Endothelial cell of umbilical vein (primary cell): ENCODE measurements around the gene KIRREL1. TPM values are rescaled to one million over a fixed set of nuclear protein-coding genes. Genes with fewer than 3 reads are reported as not detected.

ENCODE experiments used
- BruUV-seq: library from RNA; stranded (reverse); fragments of 400-500 nt; replicated peaks from 2 replicates; lab custom pipeline; 2021; lab: Mats Ljungman, UMichigan
- CTCF ChIA-PET: fragments of 300-600, 350-600 bp; sonication (Branson Sonifier 250); formaldehyde crosslinking; loops from one replicate; lab custom pipeline; 2021; ENCODE audit warnings: antibody characterized with exemption, inconsistent platforms; lab: Charles Lee
- POLR2A ChIA-PET: fragments of 300-600, 350-600 bp; sonication (Branson Sonifier 250); formaldehyde crosslinking; loops from one replicate; lab custom pipeline; 2021; ENCODE audit warnings: antibody characterized with exemption, inconsistent platforms; lab: Charles Lee
- DNase-seq: peaks from one replicate; pipeline ENCODE4 v3.0.0-alpha.2; 2011; ENCODE audit warnings: low read depth, low spot score
- FAIRE-seq: peaks from 2 replicates; lab custom pipeline; 2011; peaks lifted over from hg19 to GRCh38; lab: Jason Lieb, UNC
- H2AFZ ChIP-seq: 2 replicates; pipeline ENCODE4 v1.6.0; 2012; ENCODE audit warnings: low read depth, low read length, control low read depth, inconsistent platforms
- H3K27ac ChIP-seq: 2 replicates; pipeline ENCODE4 v1.5.1; 2011; ENCODE audit warnings: low read depth, mild to moderate bottlenecking, control low read depth, low read length, moderate library complexity; ENCODE audit not compliant: insufficient read depth
- H3K27me3 ChIP-seq, 2 experiments: 2 replicates each; pipeline versions ENCODE4 v1.6.0 to v1.6.1; 2011; ENCODE audit warnings: low read length in 2 of 2, mixed read lengths in 1 of 2; ENCODE audit not compliant: control insufficient read depth in 2 of 2, insufficient read depth in 2 of 2
- H3K36me3 ChIP-seq, 2 experiments: 2 replicates in 1 of 2; 3 replicates in 1 of 2; pipeline ENCODE4 v1.5.1; 2011; ENCODE audit warnings: low read length in 2 of 2, mild to moderate bottlenecking in 1 of 2, moderate library complexity in 1 of 2; ENCODE audit not compliant: control insufficient read depth in 2 of 2, insufficient read depth in 2 of 2; ENCODE audit errors: extremely low read depth in 1 of 2
- H3K4me1 ChIP-seq: 3 replicates; pipeline ENCODE4 v1.5.1; 2011; ENCODE audit warnings: mild to moderate bottlenecking, low read length; ENCODE audit not compliant: control insufficient read depth, insufficient read depth; ENCODE audit errors: extremely low read depth
- H3K4me2 ChIP-seq: 2 replicates; pipeline ENCODE4 v1.6.1; 2011; ENCODE audit warnings: low read length, control low read depth, mixed read lengths; ENCODE audit not compliant: insufficient read depth
- H3K4me3 ChIP-seq, 3 experiments: fragments of 200-600 bp in 1 of 3; sonication (generic), shearing (Covaris generic) in 1 of 3; replicated peaks in 1 of 3; 2 replicates each; pipeline ENCODE4 v1.5.1; 2011 to 2016; ENCODE audit warnings: control low read depth in 3 of 3, low read length in 3 of 3, mild to moderate bottlenecking in 2 of 3, inconsistent platforms in 1 of 3, low read depth in 1 of 3, moderate library complexity in 1 of 3; ENCODE audit not compliant: insufficient read depth in 1 of 3
- H3K79me2 ChIP-seq: 2 replicates; pipeline ENCODE4 v1.6.0; 2012; ENCODE audit warnings: low read length, inconsistent platforms; ENCODE audit not compliant: control insufficient read depth, insufficient read depth
- H3K9ac ChIP-seq: replicated peaks from 2 replicates; pipeline ENCODE3; 2011; ENCODE audit warnings: low read length, control low read depth; ENCODE audit not compliant: insufficient read depth; ENCODE audit errors: extremely low read depth
- H3K9me1 ChIP-seq: replicated peaks from 3 replicates; pipeline ENCODE4 v1.6.0; 2011; ENCODE audit warnings: mild to moderate bottlenecking, low read length; ENCODE audit not compliant: control insufficient read depth, insufficient read depth; ENCODE audit errors: extremely low read depth
- H3K9me3 ChIP-seq: replicated peaks from 2 replicates; pipeline ENCODE4 v1.5.1; 2012; ENCODE audit warnings: low read length, inconsistent platforms; ENCODE audit not compliant: control insufficient read depth, insufficient read depth
- H4K20me1 ChIP-seq: replicated peaks from 2 replicates; pipeline ENCODE3; 2011; ENCODE audit warnings: mild to moderate bottlenecking, low read length; ENCODE audit not compliant: control insufficient read depth, insufficient read depth; ENCODE audit errors: extremely low read depth
- CTCF ChIP-seq, 2 donors: IDR thresholded peaks; 1 replicate in 1 of 2; 2 replicates in 1 of 2; pipeline ENCODE4 v1.5.1; 2011; ENCODE audit warnings: low read length in 2 of 2, mild to moderate bottlenecking in 2 of 2, moderate library complexity in 2 of 2, control low read depth in 1 of 2, inconsistent platforms in 1 of 2, low read depth in 1 of 2; ENCODE audit not compliant: insufficient read depth in 1 of 2; ENCODE audit errors: extremely low read depth in 1 of 2
- EZH2 ChIP-seq: IDR thresholded peaks from 2 replicates; pipeline ENCODE4 v1.6.1; 2012; ENCODE audit warnings: borderline replicate concordance, low read depth, mild to moderate bottlenecking, moderate library complexity, low read length, inconsistent platforms; ENCODE audit not compliant: severe bottlenecking
- FOS ChIP-seq: IDR thresholded peaks from 2 replicates; pipeline ENCODE4 v1.6.1; 2011; ENCODE audit warnings: mild to moderate bottlenecking, low read length, moderate library complexity, borderline replicate concordance; ENCODE audit not compliant: insufficient read depth
- GATA2 ChIP-seq: IDR thresholded peaks from 2 replicates; pipeline ENCODE4 v1.7.0; 2011; ENCODE audit warnings: low read depth, mild to moderate bottlenecking, moderate library complexity, mixed read lengths, low read length; ENCODE audit not compliant: insufficient read length, insufficient read depth
- JUN ChIP-seq: IDR thresholded peaks from 2 replicates; pipeline ENCODE4 v1.6.1; 2011; ENCODE audit warnings: borderline replicate concordance, low read depth; ENCODE audit not compliant: insufficient read length, insufficient read depth
- MAX ChIP-seq: IDR thresholded peaks from 2 replicates; pipeline ENCODE4 v1.6.1; 2011; ENCODE audit not compliant: insufficient read depth, insufficient read length
- MYC ChIP-seq: IDR thresholded peaks from one replicate; pipeline ENCODE4 v1.6.1; 2011; ENCODE audit warnings: mild to moderate bottlenecking, low read depth, low read length
- POLR2A ChIP-seq: IDR thresholded peaks from 2 replicates; pipeline ENCODE4 v1.6.1; 2012; ENCODE audit warnings: low read depth, mild to moderate bottlenecking, control low read depth, low read length
- POLR2AphosphoS5 ChIP-seq: IDR thresholded peaks from 2 replicates; pipeline ENCODE4 v1.6.1; 2012; ENCODE audit warnings: low read depth, mild to moderate bottlenecking, control low read depth, low read length, moderate library complexity; ENCODE audit not compliant: insufficient read depth
- dilution Hi-C: fragments of 300-500 bp; cut with MboI; formaldehyde crosslinking; loops from one replicate; pipeline ENCODE4 v1.15.0; 2019; ENCODE audit warnings: low sequenced_read_pairs; ENCODE audit not compliant: extremely low pct_ligation_motif_present
- intact Hi-C: fragments of 100-400 bp; cut with micrococcal nuclease; formaldehyde crosslinking; loops from one replicate; pipeline ENCODE4 v1.10.0; 2022
- polyA plus RNA-seq, 4 experiments: library from polyadenylated mRNA; depleted of rRNA in 3 of 4; stranded (reverse) in 3 of 4; unstranded in 1 of 4; fragments of >200 nt; gene quantifications; 2 replicates each; pipeline versions ENCODE4 v1.2.1 to v1.2.3, GENCODE V29; 2011 to 2012; ENCODE audit warnings: missing spikeins in 1 of 4
- total RNA-seq: library from RNA; stranded (reverse); gene quantifications from 2 replicates; pipeline ENCODE4 v1.2.3, GENCODE V29; 2021

KIRREL1 gene
- total and polyA plus RNA-seq, 2 donors (not counting 3 experiments of a cell fraction or from before 2014, with no cell fraction given), result 35.6 to 57.6 TPM

DNA sequence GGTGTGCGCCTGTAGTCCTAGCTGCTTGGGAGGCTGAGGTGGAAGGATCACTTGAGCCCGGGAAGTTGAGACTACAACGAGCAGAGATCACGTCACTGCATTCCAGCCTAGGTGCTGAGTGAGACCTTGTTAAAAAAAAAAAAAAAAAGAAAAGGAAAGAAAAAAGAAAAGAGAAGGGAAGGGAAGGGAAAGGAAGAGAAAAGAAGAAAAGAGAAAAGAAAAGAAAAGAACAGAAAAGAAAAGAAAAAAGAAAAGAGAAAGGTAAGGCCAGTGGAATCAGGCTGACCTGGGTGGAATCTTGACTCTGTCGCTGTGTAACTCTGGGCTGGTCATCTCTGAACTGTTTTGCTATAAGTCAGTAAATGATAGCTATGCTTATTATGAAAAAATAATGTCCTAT is 33.7 kb upstream of the KIRREL1 start:
- Histone ChIP-seq H3K79me2 (no peaks in the 10 kb centered on the region), H4K20me1 (no peaks in the 10 kb centered on the region), H3K4me2 (no peak overlapping the region), H3K9ac (no peak overlapping the region), H3K9me1 (no peaks in the 10 kb centered on the region), H3K4me1 (no peaks in the 10 kb centered on the region), H2AFZ (no peak overlapping the region), H3K27me3 (peaks cover 22 to 24% of the 10 kb centered on the region in 2 experiments), H3K4me3 (no peak overlapping the region), H3K27ac (no peak overlapping the region), H3K36me3 (no peaks in the 10 kb centered on the region), H3K9me3 (no peaks in the 10 kb centered on the region)
- TF ChIP-seq FOS (no peak), EZH2 (no peak)
- CTCF ChIA-PET, result interaction anchor here (1.2 to 10.3 kb wide), 4 partner anchors 154 to 379 kb away, joined by 3 to 366 read pairs (median 15); a partner anchor contains a TSS
- POLR2A ChIA-PET, result no interaction called here
- BruUV-seq, result no TSS peak
- intact Hi-C loops (loop anchor here (10.0 kb wide), 1 partner anchor 565 kb away; no protein-coding TSS in a partner anchor), dilution Hi-C loops (no loop called here)
- DNase-seq (no peak), FAIRE-seq (no peak)

DNA sequence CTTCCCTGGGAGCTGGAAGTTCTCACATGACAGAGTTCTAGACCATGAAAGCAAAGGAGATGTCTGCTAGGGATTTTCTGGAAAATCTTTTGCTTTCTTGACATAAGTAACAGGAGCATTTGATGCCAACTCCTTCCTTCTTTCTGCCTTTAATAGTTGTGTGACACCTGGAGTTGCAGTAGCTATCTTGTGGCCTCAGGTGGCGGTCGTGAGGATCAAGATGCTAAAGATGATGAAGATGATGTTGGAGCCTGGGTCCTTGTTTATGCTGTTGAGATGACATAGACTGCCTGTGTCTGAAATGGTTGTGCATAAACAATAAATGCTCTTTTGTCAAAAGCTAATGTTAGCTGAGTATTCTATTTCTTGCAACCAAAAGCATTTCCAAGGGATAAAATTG is 32.7 kb upstream of the KIRREL1 start:
- H2AFZ ChIP-seq, result no peak overlapping the region
- CTCF ChIA-PET, result interaction anchor here (1.2 to 10.3 kb wide), 5 partner anchors 31 to 380 kb away, joined by 3 to 366 read pairs (median 6); a partner anchor contains a TSS

More for the DNA sequence above, 32.7 kb upstream of the KIRREL1 start:
- POLR2A ChIA-PET, result interaction anchor here (0.5 kb wide), 1 partner anchor 157 kb away, joined by 4 read pairs; no protein-coding TSS in a partner anchor
- Histone ChIP-seq H3K4me1 (no peaks in the 10 kb centered on the region), H3K27me3 (peaks cover 25% of the 10 kb centered on the region in 2 experiments), H3K27ac (no peak overlapping the region), H3K4me3 (no peak overlapping the region), H3K4me2 (no peak overlapping the region), H3K79me2 (no peaks in the 10 kb centered on the region), H3K9me3 (no peaks in the 10 kb centered on the region), H3K9ac (no peak overlapping the region), H4K20me1 (no peaks in the 10 kb centered on the region), H3K36me3 (no peaks in the 10 kb centered on the region), H3K9me1 (no peaks in the 10 kb centered on the region)
- DNase-seq (no peak), FAIRE-seq (no peak)
- intact Hi-C loops, result loop anchor here (10.0 kb wide), 1 partner anchor 566 kb away; no protein-coding TSS in a partner anchor
- no TSS peak for BruUV-seq
- dilution Hi-C loops, result no loop called here
- TF ChIP-seq POLR2A (no peak), FOS (no peak), MAX (no peak), MYC (no peak), GATA2 (no peak), EZH2 (no peak), CTCF (IDR thresholded peaks at IDR 0.05; ENCODE audit: extremely low read depth in 1 of 2, insufficient read depth in 1 of 2, low read depth in 1 of 2, low read length in 2 of 2) (no peak), POLR2AphosphoS5 (no peak), JUN (no peak)
